Mucosa of descending colon (tissue), 3 donors: Measurements from ENCODE around the gene MMP26. TPM values are rescaled to one million over a fixed set of nuclear protein-coding genes. Genes with fewer than 3 reads are reported as not detected.
"Not testable (repeated sequence)": the region's sequence is repeated elsewhere in the genome, so short reads cannot be mapped to it uniquely, and the experiment has no call there.

Experiments used
- ATAC-seq: fragments of 200-7000 bp; cut with Tn5 transposase; one replicate; pipeline ENCODE4 v1.9.1; 2020; ENCODE audit warnings: mild to moderate bottlenecking, moderate library complexity
- DNase-seq, 3 donors: peaks; one replicate each; pipeline ENCODE4 v3.0.0-alpha.2; 2020
- H3K36me3 ChIP-seq: fragments of 200-600 bp; one replicate; pipeline ENCODE4 v1.8.0; 2021; ENCODE audit warnings: low read depth, mild to moderate bottlenecking
- H3K4me1 ChIP-seq: fragments of 200-600 bp; one replicate; pipeline ENCODE4 v1.8.0; 2021; ENCODE audit warnings: low read depth, mild to moderate bottlenecking
- H3K4me3 ChIP-seq: fragments of 200-600 bp; one replicate; pipeline ENCODE4 v1.8.0; 2021; ENCODE audit warnings: mild to moderate bottlenecking
- H3K9me3 ChIP-seq: fragments of 200-600 bp; one replicate; pipeline ENCODE4 v1.8.0; 2021; ENCODE audit warnings: mild to moderate bottlenecking
- intact Hi-C, 2 donors: fragments of 100-400 bp; cut with DNase I in 1 of 2; cut with micrococcal nuclease in 1 of 2; formaldehyde crosslinking; loops; one replicate each; pipeline versions ENCODE4 v1.11.0 to v1.11.1; 2022; cut with DNase I, micrococcal nuclease
- total RNA-seq, 3 donors: library from RNA; stranded (reverse); fragmentation: NEBNext Ultra II Directional in 2 of 3; extraction: Animal tissue kit (Norgen Biotek cat#: 25700) in 2 of 3; gene quantifications; one replicate each; pipeline versions ENCODE4 v1.2.1 to v1.2.4, GENCODE V29; 2021 to 2023
- TF ChIP-seq, protein P1 (sequence below): fragments of 200-600 bp; IDR thresholded peaks from one replicate; pipeline ENCODE4 v1.8.0; 2022; ENCODE audit warnings: antibody characterized with exemption, mild to moderate bottlenecking
- donor health status: DM: no; HTN: no; CAD: no; lungs with moderate emphysema.
- donor health status: DM: no; HTN: no; CAD: no.
- donor health status: DM: no; HTN: yes; CAD: no.

The MMP26 gene
- total RNA-seq, 3 donors from 2014 or later: not detected

DNA sequence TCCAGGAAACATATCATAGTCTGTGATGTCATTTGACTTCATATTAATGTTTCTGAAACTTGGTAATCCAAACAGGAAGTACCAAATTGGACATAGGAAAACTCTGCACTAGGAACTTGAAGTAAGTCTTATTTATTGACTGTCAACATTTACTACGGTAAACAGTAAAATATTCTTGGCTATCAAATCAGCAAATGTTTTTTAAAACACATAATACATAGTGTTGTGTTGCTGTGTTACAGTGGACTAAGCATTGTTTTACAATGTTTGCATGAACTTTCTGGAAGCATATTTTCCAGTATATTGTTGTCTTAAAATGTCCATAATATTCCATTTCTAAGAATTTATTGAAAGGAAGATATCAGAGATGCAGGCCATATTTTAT, 4.2 kb upstream of the MMP26 start:
- Histone ChIP-seq H3K36me3 (no peaks in the 10 kb centered on the region), H3K4me1 (no peaks in the 10 kb centered on the region), H3K9me3 (no peaks in the 10 kb centered on the region), H3K4me3 (no peak overlapping the region)
- TF ChIP-seq, protein P1, sequence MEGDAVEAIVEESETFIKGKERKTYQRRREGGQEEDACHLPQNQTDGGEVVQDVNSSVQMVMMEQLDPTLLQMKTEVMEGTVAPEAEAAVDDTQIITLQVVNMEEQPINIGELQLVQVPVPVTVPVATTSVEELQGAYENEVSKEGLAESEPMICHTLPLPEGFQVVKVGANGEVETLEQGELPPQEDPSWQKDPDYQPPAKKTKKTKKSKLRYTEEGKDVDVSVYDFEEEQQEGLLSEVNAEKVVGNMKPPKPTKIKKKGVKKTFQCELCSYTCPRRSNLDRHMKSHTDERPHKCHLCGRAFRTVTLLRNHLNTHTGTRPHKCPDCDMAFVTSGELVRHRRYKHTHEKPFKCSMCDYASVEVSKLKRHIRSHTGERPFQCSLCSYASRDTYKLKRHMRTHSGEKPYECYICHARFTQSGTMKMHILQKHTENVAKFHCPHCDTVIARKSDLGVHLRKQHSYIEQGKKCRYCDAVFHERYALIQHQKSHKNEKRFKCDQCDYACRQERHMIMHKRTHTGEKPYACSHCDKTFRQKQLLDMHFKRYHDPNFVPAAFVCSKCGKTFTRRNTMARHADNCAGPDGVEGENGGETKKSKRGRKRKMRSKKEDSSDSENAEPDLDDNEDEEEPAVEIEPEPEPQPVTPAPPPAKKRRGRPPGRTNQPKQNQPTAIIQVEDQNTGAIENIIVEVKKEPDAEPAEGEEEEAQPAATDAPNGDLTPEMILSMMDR: no peak
- DNase-seq (no peak), ATAC-seq (no peak)
- intact Hi-C loops: no loop called here

DNA sequence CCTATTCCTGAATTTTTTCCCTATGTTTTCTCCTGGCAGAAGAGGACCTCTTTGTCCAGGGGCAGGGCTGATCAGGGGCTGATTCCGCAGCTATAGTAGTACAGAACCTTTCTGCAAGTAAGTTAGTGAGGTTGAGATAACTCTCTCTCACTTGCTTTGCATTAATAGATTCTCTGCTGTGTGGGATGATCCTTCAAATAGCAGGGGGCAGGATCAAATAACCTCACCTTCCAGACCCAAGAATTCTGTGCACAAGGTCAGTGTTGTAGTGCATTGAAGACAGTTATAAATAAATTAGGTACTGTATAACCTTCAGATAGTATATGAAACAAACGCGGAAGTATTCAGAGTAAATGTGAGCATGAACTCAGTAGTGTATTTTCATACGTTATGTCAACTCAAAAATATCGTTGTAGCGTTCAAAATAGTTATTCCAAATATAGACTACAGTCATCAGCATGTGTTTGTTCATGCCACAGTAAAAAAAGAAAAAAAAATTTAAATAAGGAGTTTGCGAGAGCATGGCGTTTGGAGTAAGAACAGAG, 278 bp downstream of the MMP26 start:
- TF ChIP-seq, protein P1: no peak
- Histone ChIP-seq H3K4me1 (no peaks in the 10 kb centered on the region), H3K9me3 (no peaks in the 10 kb centered on the region), H3K4me3 (no peak overlapping the region), H3K36me3 (no peaks in the 10 kb centered on the region)
- DNase-seq (no peak), ATAC-seq (no peak)
- intact Hi-C loops: no loop called here

DNA sequence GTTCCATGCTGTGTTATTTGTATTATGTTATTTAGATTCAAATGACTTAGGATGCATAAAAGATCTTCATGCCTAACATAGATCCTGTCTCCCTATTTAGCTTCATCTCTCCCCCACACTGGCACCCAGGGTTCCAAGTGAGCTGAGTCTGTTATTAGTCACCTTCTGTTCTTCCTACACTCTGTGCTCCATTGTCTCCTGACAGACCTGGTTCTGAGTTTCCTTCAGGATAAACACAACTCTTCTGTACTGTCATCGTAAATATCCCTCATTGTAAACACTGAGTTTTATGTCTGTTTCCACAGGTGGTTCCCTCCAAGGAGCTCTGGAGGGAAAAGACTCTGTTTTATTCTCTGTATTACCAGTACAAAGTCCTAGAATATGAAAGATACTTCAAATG, 8.7 kb downstream of the MMP26 start:
- no peaks in the 10 kb centered on the region for H3K36me3 ChIP-seq
- no peak for DNase-seq
- TF ChIP-seq, protein P1: no peak
- intact Hi-C loops: no loop called here
- H3K4me1 ChIP-seq: no peaks in the 10 kb centered on the region
- no peaks in the 10 kb centered on the region for H3K9me3 ChIP-seq
- no peak overlapping the region for H3K4me3 ChIP-seq
- ATAC-seq: no peak

DNA sequence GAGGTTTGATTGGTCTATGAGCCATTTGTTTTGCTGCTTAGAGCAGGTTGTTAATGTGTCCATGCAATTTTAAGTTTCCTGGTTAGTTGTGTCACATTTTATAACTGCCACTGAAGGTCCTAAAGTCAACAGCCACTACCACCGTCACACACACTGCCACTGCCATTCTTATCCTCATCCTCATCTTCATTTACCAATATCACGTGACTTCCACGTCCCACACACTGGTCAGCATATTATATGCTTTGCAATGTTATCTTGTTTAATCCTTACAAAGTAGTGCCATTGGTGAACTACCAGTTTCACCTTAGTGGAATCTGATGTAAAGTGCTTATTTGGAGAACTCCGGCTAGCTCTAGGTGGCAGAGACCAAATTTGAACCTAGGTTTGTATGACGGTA, 9.7 kb downstream of the MMP26 start:
- DNase-seq (no peak), ATAC-seq (no peak)
- intact Hi-C loops: no loop called here
- Histone ChIP-seq H3K4me1 (no peaks in the 10 kb centered on the region), H3K4me3 (no peak overlapping the region), H3K9me3 (no peaks in the 10 kb centered on the region), H3K36me3 (no peaks in the 10 kb centered on the region)
- TF ChIP-seq, protein P1: no peak

DNA sequence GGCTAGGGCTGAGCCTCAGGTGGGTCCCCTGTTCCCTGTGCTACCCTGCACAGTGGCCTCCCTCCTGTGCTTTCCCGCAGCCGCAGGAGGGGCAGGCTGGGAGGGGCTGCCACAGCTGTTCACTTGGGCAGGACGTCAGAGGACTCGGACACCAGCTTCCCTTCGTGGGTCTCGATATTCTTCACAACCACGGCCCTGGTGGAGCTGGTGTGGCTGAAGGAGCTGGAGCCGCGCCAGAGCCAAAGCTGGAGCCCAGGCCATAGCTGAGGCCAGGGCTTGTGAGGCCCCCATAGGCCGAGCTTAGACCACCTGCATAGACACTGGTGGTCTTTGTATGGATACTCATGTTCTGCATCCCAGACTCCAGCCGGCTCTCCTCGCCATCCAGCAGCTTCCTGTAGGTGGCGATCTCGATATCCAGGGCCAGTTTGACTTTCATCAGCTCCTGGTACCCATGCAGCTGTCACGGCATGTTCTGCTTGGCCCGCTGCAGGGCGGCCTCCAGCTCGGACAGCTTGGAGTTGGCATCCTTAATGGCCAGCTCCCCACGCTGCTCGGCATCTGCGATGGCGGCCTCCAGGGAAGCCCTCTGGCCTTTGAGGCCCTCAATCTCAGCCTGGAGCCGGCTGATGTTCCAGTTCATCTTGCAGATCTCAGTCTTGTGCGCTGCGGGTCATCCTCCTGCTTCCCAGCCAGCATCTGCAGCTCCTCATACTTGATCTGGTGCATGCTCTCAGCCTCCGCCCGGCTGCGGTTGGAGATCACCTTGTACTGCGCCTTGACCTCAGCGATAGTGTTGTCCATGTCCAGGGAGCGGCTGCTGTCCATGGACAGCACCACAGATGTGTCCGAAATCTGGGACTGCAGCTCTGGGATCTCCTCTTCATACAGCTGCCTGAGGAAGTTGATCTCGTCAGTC, 18.3 kb downstream of the MMP26 start:
- H3K4me3 ChIP-seq, H3K9me3 ChIP-seq, H3K36me3 ChIP-seq, DNase-seq, intact Hi-C loops, H3K4me1 ChIP-seq, ATAC-seq: not testable (repeated sequence)

DNA sequence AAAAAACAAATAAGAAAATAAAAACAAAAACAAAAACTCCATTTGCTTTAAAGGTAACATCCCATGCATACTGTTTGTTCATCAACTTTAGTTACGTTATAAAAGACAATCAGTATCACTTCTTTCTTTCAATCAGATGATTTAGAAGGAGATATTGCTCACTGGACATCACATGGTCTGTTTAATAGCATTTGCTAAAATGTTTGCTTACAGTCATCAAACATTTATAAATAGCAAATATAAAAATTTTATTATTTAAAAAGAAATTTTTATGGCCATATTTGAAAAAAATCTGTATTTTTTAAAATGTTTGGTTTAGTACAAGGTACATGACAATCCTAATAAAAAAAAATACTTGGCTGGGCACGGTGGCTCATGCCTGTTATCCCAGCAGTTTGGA, 22.6 kb downstream of the MMP26 start:
- Histone ChIP-seq H3K4me3 (no peak overlapping the region), H3K9me3 (no peaks in the 10 kb centered on the region), H3K4me1 (no peaks in the 10 kb centered on the region), H3K36me3 (no peaks in the 10 kb centered on the region)
- ATAC-seq: no peak
- intact Hi-C loops: no loop called here
- no peak for DNase-seq
- TF ChIP-seq, protein P1: no peak
